Transverse colon (tissue), 4 donors: ENCODE data around the gene LGI1. TPM values are rescaled to one million over a fixed set of nuclear protein-coding genes. Genes with fewer than 3 reads are reported as not detected.

Experiments
- DNase-seq: peaks from one replicate; pipeline ENCODE4 v3.0.0-alpha.2; 2019
- H3K27ac ChIP-seq, 4 donors: fragments of 200-600 bp; sonication (generic); 2 replicates each; pipeline ENCODE4 v1.5.1; 2016 to 2018; ENCODE audit warnings: inconsistent platforms in 4 of 4
- H3K27me3 ChIP-seq: fragments of 200-600 bp; sonication (generic); 2 replicates; pipeline ENCODE4 v1.5.1; 2017; ENCODE audit warnings: inconsistent platforms
- H3K36me3 ChIP-seq, 4 donors: fragments of 200-600 bp; sonication (generic); 2 replicates each; pipeline ENCODE4 v1.5.1; 2017 to 2019; ENCODE audit warnings: inconsistent platforms in 4 of 4
- H3K4me1 ChIP-seq, 4 donors: fragments of 200-600 bp; sonication (generic); 2 replicates each; pipeline ENCODE4 v1.5.1; 2017 to 2020; ENCODE audit warnings: inconsistent platforms in 4 of 4
- H3K4me3 ChIP-seq, 4 donors: fragments of 200-600 bp; sonication (generic); 1 replicate in 1 of 4; 2 replicates in 3 of 4; pipeline versions ENCODE4 v1.5.1 to v1.6.1; 2017 to 2019; ENCODE audit warnings: inconsistent platforms in 4 of 4
- H3K9me3 ChIP-seq, 2 donors: fragments of 200-600 bp; sonication (generic); 2 replicates each; pipeline ENCODE4 v1.5.1; 2017 to 2019; ENCODE audit warnings: inconsistent platforms in 2 of 2
- CTCF ChIP-seq, 5 experiments: fragments of 200-600 bp in 3 of 5; fragments of 450-650 bp in 2 of 5; sonication (generic) in 3 of 5; IDR thresholded peaks; 1 replicate in 2 of 5; 2 replicates in 3 of 5; pipeline ENCODE4 v1.5.1; 2016 to 2017; ENCODE audit warnings: antibody characterized with exemption in 5 of 5, inconsistent platforms in 3 of 5, mild to moderate bottlenecking in 2 of 5, moderate library complexity in 1 of 5
- EP300 ChIP-seq: sonication (generic); formaldehyde crosslinking; IDR thresholded peaks from one replicate; pipeline ENCODE4 v1.6.1; 2017; ENCODE audit warnings: antibody characterized with exemption, low read depth
- POLR2A ChIP-seq: fragments of 450-650 bp; IDR thresholded peaks from one replicate; pipeline ENCODE4 v1.6.1; 2016; ENCODE audit warnings: antibody characterized with exemption, mild to moderate bottlenecking, moderate library complexity
- POLR2AphosphoS5 ChIP-seq, 3 donors: sonication (generic); formaldehyde crosslinking; IDR thresholded peaks; one replicate each; pipeline ENCODE4 v1.6.1; 2016; ENCODE audit warnings: antibody characterized with exemption in 3 of 3
- WGBS, 2 donors: methylation state at CpG; one replicate each; pipeline ENCODE4 v1.1.5; 2018; ENCODE audit warnings: low coverage in 1 of 2; 5-methylcytosine and 5-hydroxymethylcytosine counted together
- in situ Hi-C, 4 donors: fragments of 200-750 bp; cut with MboI; loops; one replicate each; pipeline versions ENCODE4 v1.15.0 to v1.15.1; 2017; ENCODE audit warnings: low sequenced_read_pairs in 3 of 4, low pct_ligation_motif_present in 1 of 4, low pct_unique_long_range_greater_than_20kb in 1 of 4
- intact Hi-C: fragments of 100-400 bp; cut with DNase I; formaldehyde crosslinking; loops from one replicate; pipeline ENCODE4 v1.15.1; 2023; ENCODE audit warnings: low total_unique reads
- total RNA-seq, 4 donors: library from RNA; depleted of rRNA; stranded (reverse); fragments of >200 nt; gene quantifications; one replicate each; pipeline ENCODE4 v1.1.0, GENCODE V29; 2016

The LGI1 gene
- total RNA-seq, 4 donors from 2014 or later: 1.1 to 2.4 TPM; not detected in 2

DNA sequence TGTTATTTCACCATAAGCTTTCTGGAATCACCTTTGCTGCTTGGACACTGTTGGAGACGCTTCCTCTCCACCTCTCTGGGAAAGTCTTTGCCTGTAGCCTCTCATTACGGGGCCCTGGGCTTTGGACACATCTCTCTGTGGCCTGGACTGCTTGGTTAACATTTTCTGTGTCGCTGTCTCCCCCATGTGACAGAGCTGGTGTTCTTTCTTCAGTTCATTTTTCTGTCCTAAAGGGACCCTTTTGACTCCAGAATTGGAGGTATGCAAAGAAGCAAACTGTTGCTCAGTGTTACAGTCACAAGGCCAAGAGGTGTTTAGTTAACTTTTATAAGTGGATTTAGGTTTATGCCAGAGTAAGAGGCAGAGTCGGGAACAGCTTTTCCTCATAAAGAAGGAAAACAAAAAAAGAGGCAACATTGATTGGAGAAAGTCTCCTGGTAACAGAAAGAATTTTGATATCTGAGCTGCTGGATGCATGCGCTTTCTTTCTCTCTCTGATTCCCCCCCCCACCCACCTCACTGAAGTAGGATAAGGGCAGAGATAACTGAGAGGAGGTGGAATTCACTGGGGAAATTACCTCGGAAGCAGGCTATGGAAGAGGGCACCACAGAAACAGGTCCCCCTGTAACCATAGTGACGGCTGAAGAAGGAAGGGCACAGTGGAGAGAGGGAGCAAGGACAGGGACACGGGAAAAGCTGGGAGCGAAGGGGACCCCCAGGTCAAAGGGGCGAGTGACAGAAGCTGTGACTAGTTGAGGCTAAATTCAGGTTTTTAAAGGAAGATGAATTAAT is 57.8 kb downstream of the LGI1 start:
- Histone ChIP-seq H3K36me3 (no peaks in the 10 kb centered on the region), H3K4me1 (peaks cover 6 to 32% (median 11%) of the 10 kb centered on the region in 4 donors), H3K4me3 (no peak overlapping the region), H3K9me3 (no peaks in the 10 kb centered on the region), H3K27ac (no peak overlapping the region), H3K27me3 (peaks cover 4% of the 10 kb centered on the region)
- no peak for DNase-seq
- TF ChIP-seq CTCF (IDR thresholded peaks at IDR 0.05) (no peak), POLR2A (no peak), EP300 (no peak), POLR2AphosphoS5 (IDR thresholded peaks at IDR 0.05) (no peak)
- intact Hi-C loops: loop anchor here (5.0 kb wide), 1 partner anchor 113 kb away; the partner anchor contains the start of gene FRA10AC1
- 39% methylated on average over 8 to 10 of the region's 10 CpGs for WGBS, 2 donors
- in situ Hi-C loops: loop anchor here in 2 of 4 donors (10.0 kb wide), 1 partner anchor 111 kb away; the partner anchor contains the start of gene FRA10AC1 (in 2 of the 2)

DNA sequence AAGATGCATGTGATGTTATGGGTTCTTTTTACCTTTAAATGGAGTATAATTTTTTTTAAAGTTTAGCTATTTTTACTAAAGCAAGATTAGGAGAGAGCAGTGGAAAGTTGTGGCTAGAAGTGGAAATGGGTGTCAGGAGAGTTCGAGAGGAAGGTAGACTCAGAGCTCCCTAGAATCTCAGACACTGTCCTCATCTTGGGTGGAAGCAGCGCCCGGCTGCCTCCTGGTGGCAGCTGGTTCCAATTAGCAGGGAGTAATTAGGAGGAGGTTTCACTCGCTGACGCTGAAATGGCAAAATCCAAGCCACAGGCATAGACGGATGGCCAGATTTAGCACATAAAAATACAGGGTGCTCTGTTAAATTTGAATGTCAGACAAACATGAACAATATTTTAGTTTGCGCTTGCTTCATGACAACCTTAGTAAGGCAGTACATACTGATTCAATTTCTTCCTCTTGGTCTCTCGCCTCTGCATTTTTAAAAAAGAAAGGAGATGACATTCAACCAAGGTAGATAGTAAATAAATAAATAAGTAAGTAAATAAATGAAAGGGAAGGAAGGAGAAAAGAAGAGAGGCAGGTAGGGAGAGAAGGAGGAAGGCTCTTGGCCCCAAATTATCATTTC is 58.5 kb downstream of the LGI1 start:
- H3K9me3 ChIP-seq: no peaks in the 10 kb centered on the region
- peaks cover 6 to 34% (median 14%) of the 10 kb centered on the region in 4 donors for H3K4me1 ChIP-seq
- 21 to 31% methylated on average over 4 to 8 of the region's 8 CpGs for WGBS, 2 donors
- no peak overlapping the region for H3K4me3 ChIP-seq
- peak; percentile 72 for DNase-seq
- H3K27me3 ChIP-seq: peaks cover 4% of the 10 kb centered on the region
- in situ Hi-C loops (loop anchor here in 2 of 4 donors (10.0 kb wide), 1 partner anchor 111 kb away; the partner anchor contains the start of gene FRA10AC1 (in 2 of the 2)), intact Hi-C loops (loop anchor here (5.0 kb wide), 1 partner anchor 114 kb away; the partner anchor contains the start of gene FRA10AC1)
- no peak overlapping the region for H3K27ac ChIP-seq
- no peaks in the 10 kb centered on the region for H3K36me3 ChIP-seq
- no peak for TF ChIP-seq POLR2AphosphoS5 (IDR thresholded peaks at IDR 0.05)
- no peak for TF ChIP-seq POLR2A
- peak; percentile 65 to 81 (median 77) for TF ChIP-seq CTCF (IDR thresholded peaks at IDR 0.05)
- no peak for TF ChIP-seq EP300

DNA sequence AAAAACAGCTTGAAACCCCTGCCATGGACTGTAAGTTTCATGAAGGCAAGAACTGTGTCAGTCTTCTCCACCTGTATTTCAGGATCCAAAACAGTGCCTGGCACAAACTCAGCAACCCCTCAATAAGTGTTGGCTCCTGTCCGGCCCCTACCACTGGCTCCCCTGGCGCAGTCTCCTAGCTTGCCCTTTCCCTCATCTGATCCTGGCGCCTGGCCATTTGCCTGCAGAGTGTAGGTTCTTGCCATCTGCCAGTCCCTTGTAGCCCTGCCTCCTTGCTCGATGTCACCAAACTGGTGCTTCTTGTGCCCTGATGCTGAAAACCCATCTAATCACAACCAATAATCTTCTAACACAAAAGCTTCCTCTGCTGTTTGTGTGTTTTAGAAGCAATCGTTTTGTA is 60.4 kb downstream of the LGI1 start:
- Histone ChIP-seq H3K27me3 (peaks cover 4% of the 10 kb centered on the region), H3K9me3 (no peaks in the 10 kb centered on the region), H3K4me1 (peaks cover 6 to 28% (median 9%) of the 10 kb centered on the region in 4 donors), H3K4me3 (no peak overlapping the region), H3K36me3 (no peaks in the 10 kb centered on the region), H3K27ac (no peak overlapping the region)
- intact Hi-C loops (loop anchor here (5.0 kb wide), 1 partner anchor 116 kb away; the partner anchor contains the start of gene FRA10AC1), in situ Hi-C loops (loop anchor here in 2 of 4 donors (10.0 kb wide), 1 partner anchor 113 kb away; the partner anchor contains the start of gene FRA10AC1 (in 2 of the 2))
- DNase-seq: no peak
- 66 to 70% methylated on average over 3 to 5 of the region's 5 CpGs for WGBS, 2 donors
- TF ChIP-seq POLR2A: no peak
- TF ChIP-seq CTCF (IDR thresholded peaks at IDR 0.05): no peak
- no peak for TF ChIP-seq POLR2AphosphoS5 (IDR thresholded peaks at IDR 0.05)
- TF ChIP-seq EP300: no peak

- in situ Hi-C loops: loop anchor here in 2 of 4 donors (10.0 kb wide), 1 partner anchor 115 kb away; the partner anchor contains the start of gene FRA10AC1 (in 2 of the 2)
- DNase-seq: no peak
- Histone ChIP-seq H3K9me3 (no peaks in the 10 kb centered on the region), H3K27ac (no peak overlapping the region), H3K36me3 (no peaks in the 10 kb centered on the region), H3K4me1 (peaks cover 0 to 20% (median 6%) of the 10 kb centered on the region in 4 donors), H3K4me3 (no peak overlapping the region), H3K27me3 (peaks cover 4% of the 10 kb centered on the region)
- WGBS, 2 donors: 83 to 94% methylated on average over 3 to 4 of the region's 4 CpGs
- TF ChIP-seq EP300: no peak
- no peak for TF ChIP-seq CTCF (IDR thresholded peaks at IDR 0.05)
- TF ChIP-seq POLR2A: no peak
- no peak for TF ChIP-seq POLR2AphosphoS5 (IDR thresholded peaks at IDR 0.05)
- intact Hi-C loops: loop anchor here (5.0 kb wide), 1 partner anchor 117 kb away; the partner anchor contains the start of gene FRA10AC1
Measured at GRCh38 chr10:93819520-93819919, 61.8 kb downstream of the LGI1 start.
